ENCODE results near the gene FASN.

Gene FASN

DNA sequence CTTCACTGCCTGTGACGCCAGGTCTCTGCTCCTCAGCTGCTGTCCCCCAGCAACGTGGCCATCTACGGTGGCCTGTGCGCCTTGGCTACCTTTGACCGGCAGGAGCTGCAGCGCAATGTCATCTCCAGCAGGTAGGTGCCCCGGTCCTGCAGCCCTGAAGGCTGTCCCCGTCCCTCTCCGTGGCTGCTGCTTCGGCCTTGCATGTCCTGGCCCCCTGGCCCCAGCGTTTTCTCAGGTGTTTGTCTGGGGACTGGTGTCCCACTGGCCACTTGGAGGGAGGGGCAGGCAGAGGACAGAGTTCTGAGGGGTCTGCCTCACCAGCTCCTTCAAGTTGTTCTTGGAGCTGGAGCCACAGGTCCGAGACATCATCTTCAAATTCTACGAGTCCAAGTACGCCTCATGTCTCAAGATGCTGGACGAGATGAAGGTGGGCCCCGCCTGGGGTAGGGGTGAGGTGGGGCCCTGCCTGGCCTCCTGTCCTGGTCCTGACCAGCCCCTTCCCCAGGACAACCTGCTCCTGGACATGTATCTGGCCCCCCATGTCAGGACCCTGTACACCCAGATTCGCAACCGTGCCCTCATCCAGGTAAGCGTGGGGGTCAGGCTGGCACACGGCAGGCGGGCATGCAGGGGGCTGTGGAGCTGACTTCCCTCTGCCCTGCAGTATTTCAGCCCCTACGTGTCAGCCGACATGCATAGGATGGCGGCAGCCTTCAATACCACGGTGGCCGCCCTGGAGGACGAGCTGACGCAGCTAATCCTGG lies 41.9 kb downstream of the FASN start:
- DNase-seq (ENCODE audit: low spot score), result no peak

DNA sequence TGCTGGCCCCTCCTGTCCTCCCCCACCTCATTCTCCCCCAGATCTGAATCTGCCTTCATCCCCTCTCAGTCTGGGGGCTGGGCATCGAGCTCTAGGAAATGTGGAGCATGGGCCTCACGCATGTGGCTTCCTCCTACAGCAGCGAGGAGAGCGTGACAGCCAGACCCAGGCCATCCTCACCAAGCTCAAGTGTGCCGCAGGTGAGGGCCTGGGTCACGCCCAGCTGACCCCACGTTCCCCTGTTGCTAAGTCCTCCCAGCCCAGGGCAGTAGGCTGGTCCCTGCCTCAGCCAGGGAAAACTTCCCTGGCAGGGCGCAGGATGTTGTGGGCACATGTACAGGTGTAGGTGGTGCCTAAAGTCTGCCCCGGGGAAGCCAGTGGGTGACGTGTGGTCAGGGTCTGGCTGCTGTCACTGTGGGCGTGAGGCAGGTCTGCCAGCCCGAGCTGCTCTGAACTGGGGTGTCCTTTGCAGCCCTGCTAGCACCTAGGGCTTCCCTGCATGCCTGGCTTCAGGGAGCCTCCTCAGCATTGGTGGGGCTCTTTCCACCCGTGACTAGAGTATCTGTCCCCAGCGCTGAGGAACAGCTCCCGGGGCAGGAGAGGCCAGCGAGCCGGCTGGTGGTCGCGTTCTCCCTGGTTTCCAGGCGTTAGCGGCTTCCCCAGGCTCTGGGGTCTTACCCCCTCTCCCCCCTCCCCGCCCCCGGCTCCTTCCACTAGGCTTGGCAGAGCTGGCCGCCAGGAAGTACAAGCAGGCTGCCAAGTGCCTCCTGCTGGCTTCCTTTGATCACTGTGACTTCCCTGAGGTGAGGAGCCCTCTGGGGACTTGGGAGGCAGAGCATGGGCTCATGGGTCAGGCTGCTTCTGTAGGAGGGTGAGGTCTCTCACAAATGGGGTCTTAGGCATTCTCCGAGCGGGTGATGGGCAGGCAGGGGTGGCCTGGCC lies 42.7 kb downstream of the FASN start:
- no peak for DNase-seq (ENCODE audit: low spot score)

DNA sequence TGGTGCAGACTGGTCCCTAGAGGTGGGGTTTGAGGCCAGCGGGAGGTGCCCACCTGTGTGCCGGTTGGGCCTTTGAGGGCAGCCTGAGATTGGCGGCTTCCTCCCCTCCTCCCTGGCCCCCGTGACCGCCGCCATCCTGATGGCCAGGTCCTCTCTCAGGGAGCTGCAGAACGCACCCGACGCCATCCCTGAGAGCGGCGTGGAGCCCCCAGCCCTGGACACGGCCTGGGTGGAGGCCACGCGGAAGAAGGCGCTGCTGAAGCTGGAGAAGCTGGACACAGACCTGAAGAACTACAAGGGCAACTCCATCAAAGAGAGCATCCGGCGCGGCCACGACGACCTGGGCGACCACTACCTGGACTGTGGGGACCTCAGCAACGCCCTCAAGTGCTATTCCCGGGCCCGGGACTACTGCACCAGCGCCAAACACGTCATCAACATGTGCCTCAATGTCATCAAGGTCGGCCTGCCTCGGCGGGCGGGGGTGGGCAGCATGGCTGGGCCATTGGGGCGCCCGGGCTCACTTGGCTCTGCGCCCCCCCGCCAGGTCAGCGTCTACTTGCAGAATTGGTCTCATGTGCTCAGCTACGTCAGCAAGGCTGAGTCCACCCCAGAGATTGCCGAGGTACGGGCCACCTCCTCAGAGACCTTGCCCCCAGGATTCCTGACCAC lies 43.5 kb downstream of the FASN start:
- DNase-seq (ENCODE audit: low spot score), result no peak

DNA sequence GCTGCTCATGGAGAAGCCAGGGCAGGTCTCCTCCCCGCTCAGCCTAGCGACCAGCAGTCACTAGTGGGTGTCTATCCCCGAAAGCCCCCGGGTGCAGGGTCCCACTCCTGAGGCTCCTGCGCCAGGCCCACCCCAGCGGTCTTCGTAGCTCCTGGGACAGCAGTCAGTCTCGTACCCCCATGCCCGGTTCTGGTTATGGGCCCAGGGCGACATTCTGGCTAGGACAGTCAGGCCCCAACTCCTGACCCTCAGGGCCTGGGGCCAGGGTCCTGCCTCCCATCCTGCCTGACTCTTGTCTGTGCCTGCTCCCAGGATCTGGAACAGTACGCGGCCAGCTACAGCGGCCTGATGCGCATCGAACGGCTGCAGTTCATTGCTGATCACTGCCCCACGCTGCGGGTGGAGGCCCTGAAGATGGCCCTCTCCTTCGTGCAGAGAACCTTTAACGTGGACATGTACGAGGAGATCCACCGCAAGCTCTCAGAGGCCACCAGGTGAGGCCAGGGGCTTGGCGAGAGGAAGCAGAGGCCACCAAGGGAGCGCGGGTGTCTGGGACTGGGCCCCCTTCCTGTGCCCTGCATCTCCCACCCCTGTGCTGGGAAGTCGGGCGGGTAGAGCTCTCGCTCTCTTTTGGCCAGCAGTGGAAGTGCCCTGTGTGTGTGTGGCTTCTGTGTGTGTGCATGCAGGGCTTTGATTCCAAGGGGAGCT lies 44.3 kb downstream of the FASN start:
- DNase-seq (ENCODE audit: low spot score), result no peak

DNA sequence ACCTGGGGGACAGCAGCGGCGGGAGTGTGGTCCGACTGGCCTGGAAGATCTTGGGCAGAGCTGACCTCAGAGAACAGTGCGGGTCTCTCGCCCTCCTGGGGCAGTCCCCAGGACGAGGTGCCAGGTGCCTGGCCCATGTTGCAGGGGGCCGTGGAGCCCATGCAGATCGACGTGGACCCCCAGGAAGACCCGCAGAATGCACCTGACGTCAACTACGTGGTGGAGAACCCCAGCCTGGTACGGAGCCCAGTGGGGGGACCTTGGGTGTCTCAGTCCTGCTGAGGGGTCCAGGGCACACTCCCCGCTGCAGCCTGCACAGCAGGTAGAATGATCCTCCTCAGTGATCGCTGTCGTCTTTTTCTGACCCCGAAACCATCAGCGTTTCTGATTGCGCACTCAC lies 44.9 kb downstream of the FASN start:
- no peak for DNase-seq (ENCODE audit: low spot score)

DNA sequence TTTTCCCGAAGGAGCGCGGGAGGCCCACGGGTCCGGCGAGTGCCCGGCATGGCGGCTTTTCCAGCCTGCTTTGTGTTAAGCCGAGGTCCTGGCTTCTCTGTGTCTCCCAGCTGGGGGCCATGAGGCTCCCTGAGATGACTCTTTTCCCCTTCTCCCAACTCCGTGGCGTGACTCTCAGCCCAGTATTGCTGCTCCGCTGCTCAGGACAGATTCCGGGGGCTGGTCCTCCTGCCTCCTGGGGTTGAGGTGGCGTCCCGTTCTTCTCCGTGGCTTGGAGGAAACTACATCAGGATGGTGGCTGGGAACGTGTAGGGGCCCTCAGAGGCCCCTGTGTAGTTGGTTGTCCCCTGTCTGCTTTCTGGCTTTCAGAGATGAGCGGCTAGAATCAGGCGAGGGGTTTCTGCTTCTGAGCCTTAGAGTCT lies 45.4 kb downstream of the FASN start:
- no peak for DNase-seq (ENCODE audit: low spot score)

DNA sequence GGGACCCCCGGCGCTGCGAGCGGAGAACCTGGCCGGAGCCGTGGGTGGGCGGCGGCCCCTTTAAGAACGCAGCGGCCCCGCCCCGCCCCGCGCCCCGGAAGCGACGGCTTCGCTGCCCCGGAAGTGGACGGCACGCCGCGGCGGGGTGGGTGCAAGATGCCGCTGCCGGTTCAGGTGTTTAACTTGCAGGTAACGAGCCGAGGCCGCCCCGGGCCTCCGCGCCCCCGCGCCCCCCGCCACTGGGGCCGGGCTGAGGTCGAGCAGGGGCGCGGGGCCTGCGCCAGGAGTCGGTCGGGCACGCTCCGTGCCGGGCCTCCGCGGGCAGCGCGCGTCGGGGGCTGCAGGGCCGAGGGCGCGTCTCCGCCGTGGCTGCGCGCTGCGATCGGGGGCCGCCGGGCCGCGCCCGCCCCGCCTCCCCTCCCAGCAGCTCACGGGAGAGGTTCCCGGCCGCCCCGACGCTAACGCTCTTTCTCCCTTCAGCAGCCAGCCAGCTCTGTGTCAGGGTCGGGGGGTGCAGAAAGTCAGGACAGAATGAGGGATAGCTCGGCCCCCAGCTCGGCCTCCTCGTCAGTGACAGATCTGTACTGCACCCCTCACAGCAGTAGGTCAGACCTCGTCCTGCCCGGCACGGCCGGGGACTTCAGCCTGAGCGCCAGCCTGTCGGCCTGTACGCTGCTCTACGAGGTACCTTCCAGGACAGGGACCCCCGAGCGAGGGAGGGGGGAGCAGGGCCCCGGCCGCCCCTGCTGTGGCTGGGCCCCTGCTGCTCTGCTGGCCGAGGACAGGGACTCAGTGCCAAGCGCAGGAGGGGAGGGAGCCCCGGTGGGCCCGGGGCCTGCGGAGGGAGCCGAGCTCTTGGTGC lies 46.0 kb downstream of the FASN start, which contains the start of the genes GPS1 and RFNG:
Gene GPS1 (plus strand): TSS at position 123 of the 862 bp plus-strand sequence. CDS start 34 bp downstream, at position 157.
Gene RFNG (minus strand): TSS at position 36 of the 862 bp plus-strand sequence. CDS start 45 bp downstream, outside the sequence.
- DNase-seq (ENCODE audit: low spot score), result peak; percentile 60

DNA sequence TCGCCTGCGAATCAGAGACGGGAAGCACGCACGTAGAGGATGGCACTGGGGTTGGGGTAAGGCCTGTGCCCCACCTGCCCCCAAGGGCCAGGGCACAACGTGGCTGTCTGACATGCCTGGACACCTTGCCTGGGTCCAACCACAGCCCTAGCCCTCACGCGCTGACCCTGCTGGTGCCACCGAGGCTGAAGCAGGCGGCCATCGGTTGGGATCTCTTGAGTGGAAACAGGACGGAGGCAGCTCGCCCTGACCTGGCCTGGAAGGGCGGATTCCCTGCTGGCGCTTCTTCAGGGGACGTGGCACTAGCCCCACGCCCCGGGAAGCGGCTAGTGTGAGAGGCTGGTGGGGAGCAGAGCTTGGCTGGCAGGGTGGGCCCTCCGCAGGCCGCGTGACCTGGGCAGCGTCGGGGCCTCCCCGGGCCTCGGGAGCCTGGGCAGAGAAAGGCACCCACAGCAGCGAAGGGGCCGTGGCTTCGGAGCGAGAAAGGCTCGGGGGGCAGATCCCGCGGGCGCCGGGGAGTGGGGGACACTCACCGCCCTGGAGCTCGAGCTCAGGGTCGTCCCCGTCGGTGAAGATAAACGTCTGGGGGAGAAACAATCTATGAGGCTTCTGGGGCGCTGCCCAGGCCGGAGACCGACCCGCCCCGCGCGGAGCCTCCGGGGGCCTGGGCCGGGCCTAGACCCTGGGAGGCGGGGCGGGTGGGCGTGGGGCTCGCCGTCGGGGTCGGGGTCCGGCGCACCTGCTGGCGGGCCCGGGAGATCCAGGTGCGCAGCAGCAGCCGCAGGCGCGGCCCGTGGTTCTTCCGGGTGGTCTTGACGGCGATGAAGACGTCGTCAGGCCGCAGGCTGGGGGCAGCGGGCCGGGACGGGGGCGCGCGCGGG lies 47.0 kb downstream of the FASN start:
- no peak for DNase-seq (ENCODE audit: low spot score)

DNA sequence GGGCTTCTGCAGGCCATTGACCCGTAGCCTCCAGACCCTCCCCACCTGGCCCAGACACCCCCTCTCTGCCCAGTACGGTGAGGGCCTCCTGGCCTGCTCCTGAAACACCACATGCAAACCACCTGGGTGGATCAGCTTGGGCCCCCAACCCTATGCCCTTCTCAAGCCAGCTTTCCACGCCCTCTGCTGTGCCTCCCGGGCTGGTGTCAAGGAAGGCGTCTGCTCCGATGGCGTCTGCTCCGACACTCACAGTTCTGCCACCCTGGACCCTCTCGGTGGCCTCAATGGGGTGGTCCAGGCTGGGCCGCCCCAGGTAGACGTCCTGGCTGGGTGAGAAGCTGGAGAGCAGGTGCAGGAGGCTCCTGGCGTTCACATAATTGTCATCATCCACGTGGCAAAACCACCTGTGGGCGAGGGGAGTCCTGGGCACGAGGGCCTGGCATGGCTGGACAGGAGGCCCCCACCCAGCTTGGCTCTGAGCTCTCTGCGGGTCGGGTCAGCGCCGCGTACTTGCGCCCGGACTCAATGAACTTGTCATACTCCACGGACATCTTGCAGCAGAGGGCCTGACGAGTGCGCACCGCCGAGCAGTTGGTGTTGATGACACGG lies 47.8 kb downstream of the FASN start:
- DNase-seq (ENCODE audit: low spot score), result no peak

DNA sequence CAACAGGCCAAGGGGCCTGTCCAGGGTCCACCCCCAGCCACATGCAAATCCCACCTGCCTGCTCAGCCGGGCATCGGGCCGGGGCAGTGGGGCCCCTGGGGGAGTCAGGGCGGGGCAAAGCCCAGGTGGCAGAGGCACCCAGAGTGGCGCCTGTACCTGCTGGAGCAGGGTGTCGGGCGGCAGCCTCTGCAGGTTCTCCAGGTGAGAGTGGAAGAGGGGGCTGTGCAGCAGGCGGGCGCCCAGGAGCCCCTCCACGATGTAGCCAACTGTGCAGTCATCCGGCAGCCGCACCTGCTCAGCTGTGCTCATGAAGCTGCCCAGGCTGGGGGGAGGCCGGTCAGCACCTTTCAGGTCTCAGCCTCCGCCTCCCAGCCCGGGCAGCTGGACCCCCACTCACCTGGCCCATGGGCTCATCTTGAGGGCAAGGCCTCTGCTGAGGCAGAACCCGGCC lies 48.5 kb downstream of the FASN start:
- DNase-seq (ENCODE audit: low spot score), result no peak

DNA sequence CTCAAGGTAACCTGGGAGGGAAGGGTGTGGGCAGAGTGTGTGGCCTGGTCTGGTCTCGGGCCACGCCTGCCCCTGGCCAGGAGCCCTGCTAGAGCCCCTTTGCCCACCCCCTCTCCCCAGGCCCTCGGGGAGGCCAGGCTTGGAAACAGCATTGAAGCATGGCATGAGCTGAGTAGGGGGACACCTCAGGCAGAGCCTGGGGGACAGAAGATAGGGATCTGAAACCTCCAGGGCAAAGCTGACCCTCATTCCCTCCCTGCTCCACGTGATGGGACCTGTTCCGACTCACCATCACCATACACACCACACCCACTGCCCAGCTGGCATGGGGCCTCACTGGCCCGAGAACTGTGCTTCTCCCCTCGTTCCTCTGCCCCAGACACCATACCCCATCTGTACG lies 48.9 kb downstream of the FASN start:
- DNase-seq (ENCODE audit: low spot score), result no peak

DNA sequence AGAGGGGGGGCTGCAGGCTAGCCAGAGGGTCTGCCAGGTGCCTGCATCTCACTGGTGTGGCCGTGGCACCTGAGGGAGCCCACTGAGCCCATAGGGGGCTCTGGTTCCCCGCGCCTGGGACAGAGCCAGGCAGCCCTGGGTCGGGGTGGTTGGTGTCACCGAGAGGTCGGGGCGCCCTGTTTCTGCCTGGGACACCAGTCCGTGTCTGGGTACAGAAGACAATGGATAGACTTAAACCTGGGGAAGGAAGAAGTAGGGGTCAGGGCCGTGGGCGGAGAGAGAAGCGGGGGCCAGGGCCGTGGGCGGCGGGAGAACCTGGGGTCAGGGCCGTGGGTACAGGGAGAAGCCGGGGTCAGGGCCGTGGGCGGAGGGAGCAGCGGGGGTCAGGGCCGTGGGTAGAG lies 49.5 kb downstream of the FASN start:
- DNase-seq (ENCODE audit: low spot score), result no peak

DNA sequence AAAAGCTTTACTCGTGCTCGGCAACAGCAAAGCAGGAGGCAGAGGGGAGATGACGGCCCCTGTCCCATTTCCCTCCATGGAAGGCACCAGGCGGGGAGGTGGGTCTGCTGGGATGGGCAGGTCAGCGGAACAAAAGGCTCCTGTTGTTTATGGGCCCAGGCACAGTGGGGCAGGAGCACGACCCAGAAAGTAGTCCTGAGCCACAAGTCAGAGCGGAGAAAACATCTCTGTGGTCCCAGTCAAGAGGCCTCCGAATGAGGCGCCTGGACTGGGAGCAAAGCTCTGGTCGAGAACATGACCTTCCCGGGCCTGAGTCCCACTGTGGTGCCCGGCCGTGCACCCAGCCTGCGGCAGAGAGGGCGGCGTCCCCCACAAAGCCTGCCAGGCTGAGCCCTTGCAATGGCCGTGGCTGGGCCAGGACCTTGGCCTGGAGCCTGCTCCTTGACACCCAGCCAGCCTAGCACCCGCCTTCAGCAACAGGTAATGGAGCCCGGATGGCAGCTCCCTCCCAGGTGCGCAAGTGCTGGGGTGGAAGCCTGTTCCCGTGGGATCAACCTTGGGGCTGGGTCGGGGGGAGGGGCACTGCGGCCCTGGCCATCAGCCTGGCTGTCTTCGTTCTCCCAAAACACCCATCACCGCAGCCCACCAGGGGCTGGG lies 50.0 kb downstream of the FASN start:
- DNase-seq (ENCODE audit: low spot score), result no peak

DNA sequence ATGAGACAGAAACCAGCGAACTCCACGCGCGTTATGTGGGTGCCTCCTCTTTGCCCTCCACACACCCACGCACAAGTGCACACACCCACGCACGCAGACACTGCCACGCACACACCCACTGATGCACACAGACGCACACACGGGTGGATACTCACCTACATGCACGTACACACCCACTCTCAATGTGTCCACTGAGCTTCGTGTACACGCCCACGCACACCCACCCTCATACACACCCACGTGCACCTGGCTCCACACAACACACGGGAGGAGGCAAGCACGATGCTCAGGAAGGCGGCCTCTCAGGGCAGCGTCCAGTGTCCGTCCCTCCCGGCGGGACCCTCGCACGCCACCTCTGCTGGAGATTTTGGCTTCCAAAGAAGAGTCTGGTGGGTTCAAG lies 50.7 kb downstream of the FASN start:
- DNase-seq (ENCODE audit: low spot score), result no peak

DNA sequence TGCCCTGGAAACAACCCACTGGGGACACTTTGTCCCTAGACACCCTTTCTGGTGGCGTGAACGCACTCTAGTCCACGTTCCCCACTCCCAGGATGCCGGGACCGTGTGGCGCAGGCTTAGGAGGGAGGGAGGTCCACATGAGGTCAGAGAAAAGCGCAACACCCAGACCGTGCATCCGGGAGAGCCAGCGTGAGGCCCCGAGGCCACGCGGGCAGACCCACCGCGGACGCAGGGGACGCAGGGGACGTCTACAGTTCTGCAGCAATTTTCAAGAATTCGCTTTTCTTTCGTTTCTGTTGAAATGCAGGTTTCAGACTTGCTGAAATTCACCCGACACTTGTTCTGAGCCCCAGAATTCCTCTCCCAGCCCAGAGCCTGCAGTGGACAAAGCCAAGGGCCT lies 51.1 kb downstream of the FASN start:
- DNase-seq (ENCODE audit: low spot score), result no peak

DNA sequence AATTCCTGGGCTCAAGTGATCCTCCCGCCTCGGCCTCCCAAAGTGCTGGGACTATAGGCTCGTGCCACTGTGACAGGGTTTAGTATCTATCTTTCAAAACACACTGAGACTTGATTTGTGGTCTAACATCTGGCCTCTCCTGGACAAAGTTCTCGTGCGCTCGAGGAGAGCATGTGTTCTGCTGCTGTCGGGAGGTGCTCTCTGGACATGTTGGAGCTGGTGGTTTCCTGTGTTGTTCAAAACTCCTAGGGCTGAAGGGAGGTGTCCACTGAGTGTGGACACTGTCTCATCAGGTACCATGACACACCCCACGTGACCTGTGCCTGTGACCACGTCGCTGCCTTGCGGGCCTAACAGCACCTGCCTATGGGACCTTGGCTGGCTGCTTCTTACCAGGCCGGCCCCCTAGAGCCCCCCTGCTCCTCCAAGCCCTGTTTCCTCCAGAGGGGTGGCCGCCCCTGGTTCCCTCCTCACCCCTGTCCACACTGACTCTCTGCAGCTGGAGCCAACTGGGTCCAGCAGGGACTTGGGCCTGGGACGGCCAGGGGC lies 52.0 kb downstream of the FASN start:
- no peak for DNase-seq (ENCODE audit: low spot score)

DNA sequence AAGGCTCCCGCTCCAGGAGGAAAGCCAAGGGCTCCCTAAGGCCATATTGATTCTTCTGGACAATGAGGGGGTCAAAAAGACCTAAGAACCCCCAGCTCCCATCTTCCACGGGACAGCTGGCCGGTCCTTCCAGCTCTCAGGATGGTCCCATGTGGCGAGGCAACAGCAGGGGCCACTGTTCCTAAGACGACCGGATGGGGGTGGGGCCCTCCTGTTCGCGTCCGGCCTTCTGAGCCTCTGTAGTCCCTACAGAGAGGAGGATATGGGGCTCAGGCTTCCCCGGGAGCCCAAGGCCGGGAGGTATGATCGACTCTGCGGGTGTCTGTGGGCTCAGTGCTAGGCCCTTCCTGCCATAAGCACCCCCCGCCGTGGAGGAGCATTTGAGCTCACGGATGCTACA lies 54.5 kb downstream of the FASN start:
- DNase-seq (ENCODE audit: low spot score), result no peak

DNA sequence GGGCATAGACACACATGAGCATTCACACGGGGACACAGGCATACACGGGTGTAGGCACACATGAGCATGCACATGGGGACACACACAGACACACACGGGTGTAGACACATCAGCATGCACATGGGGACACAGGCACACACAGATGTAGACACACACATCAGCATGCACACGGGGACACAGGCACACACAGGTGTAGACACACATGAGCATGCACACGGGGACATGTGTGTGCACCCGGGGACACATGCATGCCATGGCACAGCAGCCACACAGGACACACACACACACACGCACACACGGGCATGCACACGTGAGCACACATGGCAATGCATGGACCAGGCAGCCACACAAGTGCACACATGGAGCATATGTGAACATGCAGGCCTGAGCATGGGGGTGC lies 55.4 kb downstream of the FASN start:
- no peak for DNase-seq (ENCODE audit: low spot score)

Data from globus pallidus (tissue), 1 donor.